GM21737 (cell line): Measurements from ENCODE around the gene SCLT1.

Experiments used
- ATAC-seq: cut with Tn5 transposase; IDR thresholded peaks from one replicate; pipeline ENCODE4 v1.9.1; 2021; ENCODE audit warnings: mild to moderate bottlenecking, moderate library complexity; ENCODE audit not compliant: unreplicated experiment

The SCLT1 gene

DNA sequence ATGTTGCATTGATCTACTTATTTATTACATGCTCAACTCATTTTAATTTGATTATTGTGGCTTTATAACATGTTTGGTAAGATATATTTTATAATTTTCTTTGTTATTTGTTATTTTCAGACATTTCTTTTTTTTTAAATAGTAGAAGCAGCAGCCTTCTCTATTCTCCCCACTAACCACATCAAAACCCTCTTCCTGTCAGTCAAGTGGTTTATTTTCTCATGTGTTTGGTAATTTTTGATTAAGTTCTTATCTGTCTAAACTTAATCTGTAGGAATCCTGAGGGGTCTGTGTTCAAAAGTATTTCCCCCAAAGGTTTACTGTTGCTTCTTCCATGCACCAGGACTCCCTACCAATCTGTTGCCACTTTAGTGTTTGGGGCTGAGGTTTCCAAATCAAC, 131.9 kb downstream of the SCLT1 start:
- no peak for ATAC-seq

DNA sequence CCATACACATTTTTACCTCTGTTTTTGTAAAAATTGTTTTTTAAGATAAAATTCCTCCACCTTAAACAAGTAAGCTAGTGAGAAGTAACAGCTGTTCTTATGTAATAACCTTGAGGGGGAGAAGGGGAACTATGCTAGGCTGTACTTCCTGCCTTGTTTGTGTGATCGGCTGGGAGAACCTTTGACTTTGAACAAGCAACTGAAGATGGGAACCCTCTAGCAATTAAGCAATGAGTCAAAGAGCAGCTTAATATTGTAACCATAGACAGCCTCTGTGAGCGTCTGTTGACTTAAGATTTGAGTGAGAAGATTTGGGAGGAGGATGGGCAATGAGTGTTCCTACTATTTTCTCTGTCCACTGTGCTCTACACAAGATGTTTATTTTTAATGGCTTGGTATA, 135.1 kb downstream of the SCLT1 start:
- no peak for ATAC-seq

DNA sequence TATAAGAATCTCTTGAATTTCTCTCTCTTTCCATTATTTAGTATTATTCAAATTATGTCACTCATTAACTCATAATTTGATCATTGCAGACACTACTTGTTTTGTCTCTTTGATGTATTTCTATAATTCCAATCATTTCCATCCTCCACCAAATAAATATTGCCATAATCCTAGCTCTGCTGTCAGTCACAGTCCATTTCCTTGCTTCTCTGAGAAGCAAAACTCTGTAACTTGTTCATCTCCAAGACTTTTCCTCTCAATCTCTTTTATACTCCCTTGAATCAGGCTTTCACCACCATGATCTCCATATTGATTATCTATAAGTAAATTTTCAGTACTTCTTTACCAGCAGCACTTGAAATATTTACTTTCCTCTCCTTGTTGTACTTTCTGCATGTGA, 135.9 kb downstream of the SCLT1 start:
- ATAC-seq = no peak

GRCh38 chr4:128955751-128956150, 137.6 kb downstream of the SCLT1 start:
- no peak for ATAC-seq

DNA sequence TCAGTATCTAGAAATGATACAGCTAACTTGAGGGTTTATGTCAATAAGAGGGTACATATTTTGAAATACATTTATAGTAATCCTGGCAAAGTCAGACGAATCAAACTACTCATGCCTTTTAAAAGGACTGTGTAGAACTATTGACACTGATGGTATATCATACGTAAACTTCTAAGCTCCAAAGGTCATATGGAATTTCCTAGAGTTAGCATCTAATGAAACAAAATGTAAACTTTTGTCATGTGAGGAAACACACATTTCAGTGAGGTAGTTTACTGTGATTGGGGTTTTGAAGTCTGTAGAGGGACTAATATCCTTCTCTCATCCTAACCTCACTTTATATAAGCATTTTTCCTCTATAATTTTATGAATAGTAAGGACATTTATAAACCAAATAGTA, 138.4 kb downstream of the SCLT1 start:
- ATAC-seq = no peak

- ATAC-seq = no peak
Measured at GRCh38 chr4:128951316-128951715, 142.0 kb downstream of the SCLT1 start.

- no peak for ATAC-seq
Measured at GRCh38 chr4:128950796-128951195, 142.5 kb downstream of the SCLT1 start.

GRCh38 chr4:128946916-128947315, 146.4 kb downstream of the SCLT1 start:
- no peak for ATAC-seq

- no peak for ATAC-seq
Measured at GRCh38 chr4:128942607-128943006, 150.7 kb downstream of the SCLT1 start.

DNA sequence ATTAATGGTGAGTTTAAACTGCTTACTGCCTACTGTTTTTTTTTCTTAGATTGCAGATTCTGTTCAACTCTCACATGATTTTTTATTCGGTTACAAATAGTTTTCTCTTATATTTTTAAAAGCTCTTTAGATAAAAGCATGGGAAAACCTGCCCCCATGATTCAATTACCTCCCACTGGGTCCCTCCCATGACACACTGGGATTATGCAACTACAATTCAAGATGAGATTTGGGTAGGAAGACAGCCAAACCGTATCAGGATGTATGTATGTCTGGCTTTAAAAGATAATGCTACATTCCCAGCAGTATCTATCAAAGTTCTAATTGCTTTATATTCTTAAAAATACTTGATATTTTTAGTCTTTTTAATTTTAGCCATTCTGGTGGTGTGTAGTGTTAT, 152.4 kb downstream of the SCLT1 start:
- no peak for ATAC-seq

DNA sequence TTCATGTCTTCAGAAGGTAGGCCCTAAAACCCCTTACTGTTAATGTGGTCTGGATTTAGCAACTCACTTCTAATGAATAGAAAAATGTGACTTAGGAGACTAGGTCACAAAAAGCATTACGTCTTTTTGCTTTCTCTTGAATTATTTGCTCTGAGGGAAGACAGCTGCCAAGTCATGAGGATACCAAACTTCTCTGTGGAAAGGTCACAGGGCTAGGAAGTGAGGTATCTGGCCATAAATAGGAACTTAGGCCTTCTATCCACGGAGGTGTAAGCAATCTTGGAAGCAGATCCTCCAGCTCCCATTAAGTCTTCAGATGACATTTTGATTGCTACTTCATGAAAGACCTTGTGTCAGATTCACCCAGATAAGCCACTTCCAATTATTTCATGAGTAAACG, 163.3 kb downstream of the SCLT1 start:
- no peak for ATAC-seq

DNA sequence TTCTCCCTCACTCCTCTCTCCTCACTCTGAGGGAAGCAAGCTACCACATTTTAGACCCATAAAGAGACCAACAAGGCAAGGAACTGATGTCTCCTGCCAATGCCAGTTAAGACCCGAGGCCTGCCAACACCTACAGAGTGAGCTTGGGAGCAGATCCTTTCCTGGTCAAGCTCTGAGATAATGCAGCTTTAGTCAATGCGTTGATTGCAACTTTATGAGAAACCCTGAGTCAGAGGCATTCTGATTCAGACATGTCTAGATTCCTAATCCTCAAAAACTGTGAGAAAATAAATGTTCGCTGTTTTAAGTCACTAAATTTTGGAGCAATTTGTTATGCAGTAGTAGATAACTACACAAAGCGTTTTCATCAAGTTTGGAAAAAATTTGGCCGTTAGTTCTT, 168.4 kb downstream of the SCLT1 start:
- no peak for ATAC-seq

GRCh38 chr4:128921954-128922353, 171.4 kb downstream of the SCLT1 start:
- no peak for ATAC-seq

- ATAC-seq = peak; percentile 72
Measured at GRCh38 chr4:128917781-128918180, 175.6 kb downstream of the SCLT1 start.

DNA sequence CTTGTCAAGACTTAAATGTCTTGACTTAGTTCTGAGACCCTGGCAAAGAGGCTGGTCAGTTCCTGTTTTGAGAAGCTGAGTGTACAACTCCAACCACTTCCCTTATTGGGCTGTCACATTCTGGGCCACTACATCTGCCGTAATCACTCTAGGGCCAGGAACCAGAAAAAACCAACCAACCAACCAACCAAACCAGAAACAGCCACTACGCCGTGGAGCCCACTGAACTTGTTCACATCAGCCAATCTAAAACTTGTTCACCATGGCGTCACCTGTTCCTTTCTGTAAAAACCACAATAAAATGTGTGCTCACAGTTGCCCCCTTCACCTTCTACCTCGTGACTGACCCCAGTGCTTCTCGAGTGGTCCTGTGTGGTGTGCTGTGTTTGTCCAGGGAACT, 176.5 kb downstream of the SCLT1 start:
- ATAC-seq = peak; percentile 63

DNA sequence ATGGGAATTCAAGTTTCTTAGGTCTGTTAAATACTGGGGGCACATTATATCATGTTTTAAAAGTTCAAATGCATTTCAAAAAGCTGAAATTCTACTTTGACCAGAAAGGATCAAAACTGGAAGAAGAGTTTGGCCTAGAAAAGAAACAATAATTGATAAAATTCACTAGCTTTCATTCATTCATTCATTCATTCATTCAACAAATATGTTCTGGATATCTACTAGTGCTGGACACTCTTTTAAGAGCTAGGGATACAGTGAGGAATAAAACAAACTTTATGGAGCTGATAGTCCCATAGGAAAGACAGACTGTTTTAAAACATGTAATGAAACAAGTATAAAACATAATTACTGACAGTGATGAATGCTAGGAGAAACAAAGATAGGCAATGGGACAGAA, 177.8 kb downstream of the SCLT1 start:
- no peak for ATAC-seq

- ATAC-seq = no peak
Measured at GRCh38 chr4:128913228-128913627, 180.1 kb downstream of the SCLT1 start.

- ATAC-seq = no peak
Measured at GRCh38 chr4:128908735-128909134, 184.6 kb downstream of the SCLT1 start.

- no peak for ATAC-seq
Measured at GRCh38 chr4:128907981-128908380, 185.4 kb downstream of the SCLT1 start.

GRCh38 chr4:128906581-128906980, 186.8 kb downstream of the SCLT1 start:
- ATAC-seq = no peak

DNA sequence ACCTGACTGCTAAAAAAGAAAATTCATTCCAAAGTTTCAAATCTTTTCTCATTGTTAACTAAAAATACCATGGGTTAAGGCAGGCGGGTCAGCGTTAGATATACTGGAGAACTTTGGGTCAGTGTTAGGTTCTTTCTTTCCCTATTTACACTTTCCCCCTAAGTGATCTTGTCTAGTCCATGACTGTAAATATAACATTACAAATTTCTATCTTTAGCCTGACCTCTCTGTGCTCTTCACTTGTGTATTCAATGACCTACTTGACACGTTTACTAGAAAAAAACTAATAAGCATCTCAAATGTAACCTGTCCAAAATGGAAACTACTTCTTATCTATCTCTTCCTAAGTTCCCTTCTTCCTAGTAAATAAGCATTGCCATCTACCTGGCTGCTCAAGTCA, 188.5 kb downstream of the SCLT1 start:
- no peak for ATAC-seq

DNA sequence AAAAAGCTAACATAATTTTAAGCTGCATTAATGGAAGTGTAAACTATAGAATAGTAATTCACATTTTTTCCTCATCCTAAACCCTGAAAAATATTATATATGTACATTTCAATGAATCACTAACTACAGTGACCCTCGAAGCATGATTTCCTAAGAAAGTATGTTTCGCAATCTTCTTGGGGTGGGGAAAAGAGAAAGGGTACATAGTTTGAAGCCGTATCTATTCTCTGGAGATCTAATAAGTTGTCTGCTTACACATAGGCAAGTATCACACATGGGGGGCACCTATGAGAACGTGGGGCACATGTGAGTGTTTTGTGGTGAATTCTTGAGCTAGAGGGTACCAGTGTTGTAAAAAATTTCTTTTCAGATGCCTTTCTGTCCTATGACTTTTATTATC, 212.7 kb downstream of the SCLT1 start:
- ATAC-seq = no peak

DNA sequence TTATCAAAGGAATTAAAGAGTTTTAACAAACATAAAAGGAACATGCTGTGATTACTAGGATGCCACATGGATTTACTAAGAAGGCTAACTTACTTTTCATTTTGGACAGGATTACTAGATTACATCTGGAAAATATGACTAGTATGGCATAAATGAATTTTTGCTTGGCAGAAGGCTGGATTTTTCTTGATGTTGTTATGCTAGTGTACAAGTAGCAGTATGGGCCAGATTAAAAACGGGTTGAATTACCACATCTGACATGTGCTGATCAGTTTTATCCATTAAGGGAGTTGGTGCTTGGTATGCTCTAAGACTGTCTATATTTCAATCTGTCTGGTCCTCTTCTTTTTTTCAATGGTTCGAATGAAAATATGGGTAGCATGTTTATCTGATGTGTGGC, 213.4 kb downstream of the SCLT1 start:
- no peak for ATAC-seq

- no peak for ATAC-seq
Measured at GRCh38 chr4:128879283-128879682, 214.1 kb downstream of the SCLT1 start.
